Neural cell (in vitro differentiated cells): ENCODE data around the gene CGB7.

Source experiments
- CTCF ChIP-seq: fragments of 450-650 bp; IDR thresholded peaks from 2 replicates; pipeline ENCODE4 v1.5.1; 2014; ENCODE audit warnings: antibody characterized with exemption, mild to moderate bottlenecking, moderate library complexity; ENCODE audit not compliant: poor library complexity, severe bottlenecking
- EZH2 ChIP-seq: fragments of 200-600, 300-800 bp; shearing (Covaris generic), sonication (generic); IDR thresholded peaks from 2 replicates; pipeline ENCODE4 v1.6.1; 2014; ENCODE audit warnings: antibody characterized with exemption, low read length, borderline replicate concordance, mild to moderate bottlenecking; ENCODE audit not compliant: insufficient read depth, poor library complexity, severe bottlenecking
- POLR2AphosphoS5 ChIP-seq: IDR thresholded peaks from 2 replicates; pipeline ENCODE4 v1.6.1; 2012
- REST ChIP-seq: IDR thresholded peaks from 2 replicates; pipeline ENCODE4 v1.6.1; 2012; ENCODE audit warnings: borderline replicate concordance
- SMC3 ChIP-seq: fragments of 450-650 bp; conservative IDR thresholded peaks from 2 replicates; pipeline ENCODE4 v1.6.1; 2014; ENCODE audit warnings: antibody characterized with exemption, mild to moderate bottlenecking, moderate library complexity; ENCODE audit not compliant: poor library complexity

DNA sequence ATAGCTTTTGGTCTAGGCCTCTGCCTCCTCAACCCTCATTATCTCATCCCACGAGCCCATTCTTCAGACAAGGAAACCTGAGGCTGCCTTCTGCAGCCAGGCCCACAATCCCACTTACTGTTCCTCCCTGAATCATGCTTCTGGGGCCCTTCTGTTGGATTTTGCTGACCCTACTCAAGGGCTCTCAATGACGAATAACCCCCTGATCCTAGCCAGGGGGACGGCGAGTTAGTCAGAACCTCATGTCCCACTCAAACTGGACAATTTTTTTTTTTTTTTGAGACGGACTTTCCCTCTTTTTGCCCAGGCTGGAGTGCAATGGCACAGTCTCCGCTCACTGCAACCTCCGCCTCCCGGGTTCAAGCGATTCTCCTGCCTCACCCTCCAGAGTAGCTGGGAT, 35.4 kb downstream of the CGB7 start:
- TF ChIP-seq CTCF (no peak), POLR2AphosphoS5 (no peak), EZH2 (no peak), REST (no peak), SMC3 (no peak)
